ENCODE results near the gene BLVRB.

BLVRB gene

GRCh38 chr19:40461669-40462221 is 3.8 kb downstream of the BLVRB start:
- TF ChIP-seq CTCF (IDR thresholded peaks at IDR 0.05) = no peak

GRCh38 chr19:40460185-40460584 is 5.4 kb downstream of the BLVRB start:
- no peak for TF ChIP-seq CTCF (IDR thresholded peaks at IDR 0.05)

GRCh38 chr19:40458597-40458974 is 7.0 kb downstream of the BLVRB start:
- no peak for TF ChIP-seq CTCF (IDR thresholded peaks at IDR 0.05)

- no peak for TF ChIP-seq CTCF (IDR thresholded peaks at IDR 0.05)
Measured at GRCh38 chr19:40457953-40458596, 7.5 kb downstream of the BLVRB start.

GRCh38 chr19:40457048-40457447 is 8.5 kb downstream of the BLVRB start:
- no peak for TF ChIP-seq CTCF (IDR thresholded peaks at IDR 0.05)

- TF ChIP-seq CTCF (IDR thresholded peaks at IDR 0.05) = no peak
Measured at GRCh38 chr19:40453151-40453735, 12.3 kb downstream of the BLVRB start.

- TF ChIP-seq CTCF (IDR thresholded peaks at IDR 0.05) = no peak
Measured at GRCh38 chr19:40452016-40452415, 13.5 kb downstream of the BLVRB start.
